ENCODE measurements around the gene CNTNAP5. TPM values are rescaled to one million over a fixed set of nuclear protein-coding genes. Genes with fewer than 3 reads are reported as not detected.

CNTNAP5 gene
- total and polyA plus RNA-seq, 2 of the 8 experiments (the other 6 are each of a cell fraction or from before 2014, with no cell fraction given), result 0.11 to 0.76 TPM

DNA sequence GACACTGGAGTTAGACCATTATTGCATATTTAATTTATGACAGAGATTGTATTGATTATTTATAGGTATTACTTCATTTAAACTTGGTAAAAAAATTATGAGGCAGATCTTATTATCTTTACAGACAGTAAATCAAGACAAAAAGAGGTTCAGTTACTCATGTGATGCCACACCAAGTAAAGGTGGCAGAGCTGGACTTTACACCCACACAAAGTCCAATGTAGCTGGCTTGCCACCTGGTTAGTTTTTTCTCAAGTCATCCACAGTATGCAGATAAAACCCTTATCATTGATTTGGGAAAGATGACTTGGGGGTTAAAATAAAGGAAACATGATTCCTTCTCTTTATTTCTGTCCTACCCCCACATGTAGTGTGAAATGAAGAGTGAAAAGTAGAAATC, 137.2 kb downstream of the CNTNAP5 start:
- DNase-seq (ENCODE audit: low read depth in 1 of 2, low spot score in 2 of 2), result no peak
- CTCF ChIA-PET (ENCODE audit: partially characterized antibody), result interaction anchor here (3.0 to 3.1 kb wide), 2 partner anchors 133 to 136 kb away, joined by 9 to 16 read pairs; partner anchors contain the start of gene CNTNAP5
- no peak overlapping the region for H3K56ac ChIP-seq (replicated peaks; ENCODE audit: insufficient read length, low read depth, low read length)
- no peak overlapping the region for H4K5ac ChIP-seq (ENCODE audit: insufficient read length, low read depth, low read length)
- no peaks in the 10 kb centered on the region for H3K23me2 ChIP-seq (ENCODE audit: low read depth, low read length)
- no peak overlapping the region for H3K4me2 ChIP-seq (ENCODE audit: insufficient read depth in 1 of 2, low read depth in 2 of 2, low read length in 2 of 2)
- no peak overlapping the region for H3K23ac ChIP-seq (ENCODE audit: insufficient read length)
- no peak overlapping the region for H3K14ac ChIP-seq (ENCODE audit: insufficient read length)
- H3K18ac ChIP-seq (ENCODE audit: extremely low read depth, low read length), result no peak overlapping the region
- H2BK5ac ChIP-seq (ENCODE audit: low read depth, low read length), result no peak overlapping the region
- H2BK120ac ChIP-seq (replicated peaks; ENCODE audit: low read depth, low read length), result no peak overlapping the region
- H3K9me3 ChIP-seq (ENCODE audit: insufficient read depth in 2 of 2, low read depth in 1 of 2, low read length in 1 of 2), result no peaks in the 10 kb centered on the region
- H4K20me1 ChIP-seq (replicated peaks in 1 of 2; ENCODE audit: control insufficient read depth in 1 of 2, insufficient read depth in 2 of 2, low read length in 2 of 2), result no peaks in the 10 kb centered on the region
- FAIRE-seq, result no peak
- H3K36me3 ChIP-seq (ENCODE audit: control insufficient read depth in 2 of 4, insufficient read depth in 4 of 4, low read length in 3 of 4), result no peaks in the 10 kb centered on the region
- peaks cover 0 to 8% (median 1%) of the 10 kb centered on the region in 4 experiments; a peak in 2 of 7 replicates for H3K4me1 ChIP-seq (replicated peaks in 1 of 4; ENCODE audit: control insufficient read depth in 3 of 4, insufficient read depth in 4 of 4, low read length in 3 of 4)
- H2BK12ac ChIP-seq (ENCODE audit: low read depth, low read length), result no peak overlapping the region
- H2AK5ac ChIP-seq (ENCODE audit: low read depth, low read length), result no peak overlapping the region
- H3K79me2 ChIP-seq (ENCODE audit: control insufficient read depth in 1 of 2, insufficient read depth in 2 of 2, low read length in 2 of 2), result no peaks in the 10 kb centered on the region
- H2AFZ ChIP-seq (ENCODE audit: low read length), result no peak overlapping the region
- H3K4me3 ChIP-seq (ENCODE audit: extremely low read depth in 1 of 4, insufficient read depth in 2 of 4, low read depth in 3 of 4, low read length in 4 of 4), result no peak overlapping the region
- H4K91ac ChIP-seq (replicated peaks; ENCODE audit: insufficient read length, low read length), result no peak overlapping the region
- H3K27me3 ChIP-seq (replicated peaks in 1 of 4; ENCODE audit: control insufficient read depth in 3 of 4, extremely low read depth in 1 of 4, insufficient read depth in 3 of 4, low read length in 3 of 4), result no peaks in the 10 kb centered on the region; a peak in 1 of 7 replicates
- no peak overlapping the region for H3K4ac ChIP-seq (replicated peaks; ENCODE audit: insufficient read length, low read depth, low read length)
- H4K8ac ChIP-seq (ENCODE audit: extremely low read depth, insufficient read depth, low read length), result no peak overlapping the region
- H2BK20ac ChIP-seq (ENCODE audit: low read length), result no peak overlapping the region
- H3K79me1 ChIP-seq (ENCODE audit: low read depth, low read length), result no peaks in the 10 kb centered on the region
- POLR2A ChIA-PET (ENCODE audit: partially characterized antibody), result no interaction called here
- H3K9ac ChIP-seq (replicated peaks in 1 of 4; ENCODE audit: extremely low read depth in 1 of 4, low read depth in 3 of 4, low read length in 3 of 4), result no peak overlapping the region
- no peak overlapping the region for H2BK15ac ChIP-seq (ENCODE audit: low read length)
- no peak for TF ChIP-seq PHF8 (conservative IDR thresholded peaks at IDR 0.05; ENCODE audit: low read depth, low read length)
- no peak overlapping the region for H3K27ac ChIP-seq (ENCODE audit: low read depth, low read length)

All from H1 (cell line).